Coronary artery (tissue), 2 donors: ENCODE results near the gene ASMTL.
"Not testable (repeated sequence)": the region's sequence is repeated elsewhere in the genome, so short reads cannot be mapped to it uniquely, and the experiment has no call there.

Experiments used
- DNase-seq: peaks from one replicate; pipeline ENCODE4 v3.0.0-alpha.2; 2017; ENCODE audit warnings: low spot score
- H3K27ac ChIP-seq, 2 donors: fragments of 200-600 bp; sonication (generic); one replicate each; pipeline ENCODE4 v1.5.1; 2016 to 2019
- H3K4me3 ChIP-seq: fragments of 200-600 bp; sonication (generic); 2 replicates; pipeline ENCODE4 v1.5.1; 2016; ENCODE audit warnings: mild to moderate bottlenecking, moderate library complexity
- CTCF ChIP-seq: fragments of 200-600 bp; sonication (generic); IDR thresholded peaks from one replicate; pipeline ENCODE4 v1.5.1; 2019; ENCODE audit warnings: antibody characterized with exemption

ASMTL gene

GRCh38 chrX:1453395-1453783, 680 bp upstream of the ASMTL start:
- H3K4me3 ChIP-seq = peak overlapping the region; percentile 85
- peak overlapping the region; percentile 87 to 97 for H3K27ac ChIP-seq
- no peak for DNase-seq
- TF ChIP-seq CTCF = no peak

DNA sequence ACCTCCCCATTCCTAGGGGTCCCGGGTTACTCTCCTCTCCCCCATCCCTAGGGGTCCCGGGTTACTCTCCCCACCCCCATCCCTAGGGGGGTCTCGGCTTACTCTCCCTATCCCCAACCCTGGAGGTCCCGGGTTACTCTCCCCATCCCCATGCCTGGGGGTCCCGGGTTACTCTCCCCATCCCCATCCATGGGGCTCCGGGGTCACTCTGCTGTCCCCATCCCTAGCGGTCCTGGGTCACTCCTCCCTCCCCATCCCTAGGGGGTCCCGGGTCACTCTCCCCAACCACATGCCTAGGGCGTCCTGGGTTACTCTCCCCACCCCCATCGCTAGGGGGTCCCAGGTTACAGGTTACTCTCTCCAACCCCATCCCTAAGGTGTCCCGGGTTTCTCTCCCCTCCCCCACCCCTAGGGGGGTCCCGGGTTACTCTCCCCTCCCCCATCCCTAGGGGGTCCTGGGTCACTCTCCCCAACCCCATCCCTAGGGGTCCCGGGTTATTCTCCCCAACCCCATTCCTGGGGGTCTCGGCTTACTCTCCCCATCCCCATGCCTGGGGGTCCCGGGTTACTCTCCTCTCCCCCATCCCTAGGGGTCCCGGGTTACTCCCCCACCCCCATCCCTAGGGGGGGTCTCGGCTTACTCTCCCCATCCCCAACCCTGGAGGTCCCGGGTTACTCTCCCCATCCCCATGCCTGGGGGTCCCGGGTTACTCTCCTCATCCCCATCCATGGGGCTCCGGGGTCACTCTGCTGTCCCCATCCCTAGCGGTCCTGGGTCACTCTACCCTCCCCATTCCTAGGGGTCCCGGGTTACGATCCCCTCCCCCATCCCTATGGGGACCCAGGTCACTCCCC, 821 bp downstream of the ASMTL start:
- DNase-seq = peak; percentile 78
- peak overlapping the region; percentile 67 to 97 for H3K27ac ChIP-seq
- TF ChIP-seq CTCF = no peak

DNA sequence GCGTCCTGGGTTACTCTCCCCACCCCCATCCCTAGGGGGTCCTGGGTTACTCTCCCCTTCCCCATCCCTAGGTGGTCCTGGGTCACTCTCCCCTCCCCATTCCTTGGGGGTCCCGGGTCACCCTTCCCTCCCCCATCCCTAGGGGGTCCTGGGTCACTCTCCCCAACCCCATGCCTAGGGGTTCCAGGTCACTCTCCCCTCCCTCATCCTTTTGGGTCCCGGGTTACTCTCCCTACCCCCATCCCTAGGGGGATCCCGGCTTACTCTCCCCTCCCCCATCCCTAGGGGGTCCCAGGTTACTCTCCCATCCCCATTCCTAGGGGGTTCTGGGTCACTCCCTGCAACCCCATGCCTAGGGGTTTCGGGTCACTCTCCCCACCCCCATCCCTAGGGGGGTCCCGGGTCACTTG, 1.5 kb downstream of the ASMTL start:
- peak; percentile 69 for DNase-seq
- TF ChIP-seq CTCF = no peak

More for the DNA sequence above, 821 bp downstream of the ASMTL start:
- H3K4me3 ChIP-seq = peak overlapping the region; percentile 96

GRCh38 chrX:1450361-1451161, 2.1 kb downstream of the ASMTL start:
- no peak overlapping the region for H3K4me3 ChIP-seq
- no peak for TF ChIP-seq CTCF
- no peak overlapping the region for H3K27ac ChIP-seq
- peak; percentile 73 for DNase-seq

More for the DNA sequence above, 1.5 kb downstream of the ASMTL start:
- Histone ChIP-seq H3K27ac (no peak overlapping the region), H3K4me3 (peak overlapping the region; percentile 96)

DNA sequence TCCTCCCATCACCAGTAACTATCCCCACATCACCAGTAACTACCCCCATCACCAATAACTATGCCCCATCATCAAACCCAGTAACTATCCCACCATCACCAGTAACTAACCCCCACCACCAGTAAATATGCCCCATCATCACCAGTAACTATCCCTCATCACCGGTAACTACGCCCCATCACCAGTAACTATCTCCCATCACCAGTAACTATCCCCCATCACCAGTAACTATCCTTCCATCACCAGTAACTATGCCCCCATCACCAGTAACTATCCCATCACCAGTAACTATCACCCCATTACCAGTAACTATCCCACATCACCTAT, 2.9 kb downstream of the ASMTL start:
- no peak overlapping the region for H3K27ac ChIP-seq
- peak; percentile 49 for DNase-seq
- H3K4me3 ChIP-seq = no peak overlapping the region
- TF ChIP-seq CTCF = no peak

- H3K4me3 ChIP-seq = no peak overlapping the region
- peak; percentile 60 for DNase-seq
- no peak for TF ChIP-seq CTCF
- no peak overlapping the region for H3K27ac ChIP-seq
Measured at GRCh38 chrX:1449036-1449822, 3.5 kb downstream of the ASMTL start.

GRCh38 chrX:1448573-1449001, 4.1 kb downstream of the ASMTL start:
- peak; percentile 29 for DNase-seq
- H3K4me3 ChIP-seq, H3K27ac ChIP-seq: not testable (repeated sequence)

DNA sequence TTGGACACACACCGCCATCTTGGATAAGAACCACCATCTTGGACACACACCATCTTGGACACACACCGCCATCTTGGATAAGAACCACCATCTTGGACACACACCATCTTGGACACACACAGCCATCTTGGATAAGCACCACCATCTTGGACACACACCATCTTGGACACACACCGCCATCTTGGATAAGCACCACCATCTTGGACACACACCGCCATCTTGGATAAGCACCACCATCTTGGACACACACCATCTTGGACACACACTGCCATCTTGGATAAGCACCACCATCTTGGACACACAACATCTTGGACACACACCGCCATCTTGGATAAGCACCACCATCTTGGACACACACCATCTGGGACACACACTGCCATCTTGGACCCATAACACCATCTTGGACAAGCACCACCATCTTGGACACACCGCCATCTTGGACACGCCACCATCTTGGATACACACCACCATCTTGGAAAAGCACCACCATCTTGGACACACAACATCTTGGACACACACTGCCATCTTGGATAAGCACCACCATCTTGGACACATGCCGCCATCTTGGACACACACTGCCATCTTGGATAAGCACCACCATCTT, 4.6 kb downstream of the ASMTL start:
- H3K27ac ChIP-seq, H3K4me3 ChIP-seq: not testable (repeated sequence)
- peak; percentile 55 for DNase-seq

DNA sequence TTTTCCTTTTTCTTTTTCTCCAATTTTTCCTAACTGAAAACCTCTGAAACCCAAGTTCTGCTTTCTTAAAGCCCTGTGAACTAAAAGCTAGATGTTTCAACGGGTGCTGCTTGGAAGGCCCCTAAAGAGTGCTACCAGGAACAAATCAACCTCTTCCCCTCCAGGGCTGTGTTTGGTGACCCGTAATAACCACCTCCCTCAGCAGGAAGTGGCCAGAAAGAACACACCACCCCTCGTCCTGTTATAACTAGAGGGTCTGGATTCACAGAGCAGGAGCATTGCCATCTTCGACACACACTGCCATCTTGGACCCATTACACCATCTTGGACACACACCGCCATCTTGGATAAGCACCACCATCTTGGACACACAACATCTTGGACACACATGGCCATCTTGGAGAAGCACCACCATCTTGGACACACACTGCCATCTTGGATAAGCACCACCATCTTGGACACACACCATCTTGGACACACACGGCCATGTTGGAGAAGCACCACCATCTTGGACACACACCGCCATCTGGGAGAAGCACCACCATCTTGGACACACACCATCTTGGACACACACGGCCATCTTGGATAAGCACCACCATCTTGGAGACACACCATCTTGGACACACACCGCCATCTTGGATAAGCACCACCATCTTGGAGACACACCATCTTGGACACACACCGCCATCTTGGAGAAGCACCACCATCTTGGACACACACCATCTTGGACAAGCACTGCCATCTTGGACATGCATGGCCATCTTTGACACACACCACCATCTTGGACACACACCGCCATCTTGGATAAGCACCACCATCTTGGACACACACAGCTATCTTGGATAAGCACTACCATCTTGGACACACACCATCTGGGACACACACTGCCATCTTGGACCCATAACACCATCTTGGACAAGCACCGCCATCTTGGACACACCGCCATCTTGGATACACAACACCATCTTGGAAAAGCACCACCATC, 5.4 kb downstream of the ASMTL start:
- H3K4me3 ChIP-seq, H3K27ac ChIP-seq: not testable (repeated sequence)
- DNase-seq = peak; percentile 43
